ENCODE measurements around the gene SELE. TPM values are rescaled to one million over a fixed set of nuclear protein-coding genes. Genes with fewer than 3 reads are reported as not detected.

SELE gene
- total RNA-seq, 6 experiments from 2014 or later = not detected

DNA sequence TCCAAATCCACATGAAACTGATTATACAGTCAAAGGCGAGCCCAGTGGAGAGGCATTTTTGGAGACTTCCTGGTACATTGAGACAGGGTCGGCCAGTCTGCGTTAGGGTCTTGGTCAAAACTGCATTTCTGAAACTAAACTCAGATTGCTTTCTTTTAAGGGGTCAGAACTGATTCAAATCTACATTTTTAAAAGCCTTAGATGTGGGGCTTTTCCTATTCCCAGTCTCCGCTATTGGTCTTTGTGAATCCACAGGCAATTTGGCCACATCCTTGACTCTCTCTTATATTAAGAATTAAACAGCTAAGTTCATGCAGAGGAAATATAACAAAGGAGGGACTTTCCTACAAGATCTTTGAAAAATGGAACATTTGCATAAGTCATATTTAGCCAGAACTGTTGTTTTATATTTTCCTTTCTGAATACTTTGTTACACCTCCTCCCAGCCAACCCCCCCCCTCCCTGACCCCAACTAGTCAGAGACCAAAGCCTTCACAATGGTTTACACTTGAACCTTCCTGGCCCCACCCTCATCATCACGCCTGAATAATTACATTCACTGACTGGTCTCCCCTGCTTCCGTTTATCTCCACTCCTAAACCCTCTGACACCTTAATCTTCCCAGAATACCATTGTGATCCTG, 53.4 kb downstream of the SELE start:
- no peak for DNase-seq
- TF ChIP-seq, protein P1, sequence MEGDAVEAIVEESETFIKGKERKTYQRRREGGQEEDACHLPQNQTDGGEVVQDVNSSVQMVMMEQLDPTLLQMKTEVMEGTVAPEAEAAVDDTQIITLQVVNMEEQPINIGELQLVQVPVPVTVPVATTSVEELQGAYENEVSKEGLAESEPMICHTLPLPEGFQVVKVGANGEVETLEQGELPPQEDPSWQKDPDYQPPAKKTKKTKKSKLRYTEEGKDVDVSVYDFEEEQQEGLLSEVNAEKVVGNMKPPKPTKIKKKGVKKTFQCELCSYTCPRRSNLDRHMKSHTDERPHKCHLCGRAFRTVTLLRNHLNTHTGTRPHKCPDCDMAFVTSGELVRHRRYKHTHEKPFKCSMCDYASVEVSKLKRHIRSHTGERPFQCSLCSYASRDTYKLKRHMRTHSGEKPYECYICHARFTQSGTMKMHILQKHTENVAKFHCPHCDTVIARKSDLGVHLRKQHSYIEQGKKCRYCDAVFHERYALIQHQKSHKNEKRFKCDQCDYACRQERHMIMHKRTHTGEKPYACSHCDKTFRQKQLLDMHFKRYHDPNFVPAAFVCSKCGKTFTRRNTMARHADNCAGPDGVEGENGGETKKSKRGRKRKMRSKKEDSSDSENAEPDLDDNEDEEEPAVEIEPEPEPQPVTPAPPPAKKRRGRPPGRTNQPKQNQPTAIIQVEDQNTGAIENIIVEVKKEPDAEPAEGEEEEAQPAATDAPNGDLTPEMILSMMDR (IDR thresholded peaks at IDR 0.05) = no peak
- no peaks in the 10 kb centered on the region for H3K4me1 Mint-ChIP-seq (ENCODE audit: low read depth)
- H3K27ac Mint-ChIP-seq = no peak overlapping the region
- H3K27me3 Mint-ChIP-seq (ENCODE audit: insufficient read depth) = peaks cover 11% of the 10 kb centered on the region
- H3K4me3 Mint-ChIP-seq = no peak overlapping the region
- H3K36me3 Mint-ChIP-seq (ENCODE audit: low read depth) = no peaks in the 10 kb centered on the region
- H3K9me3 Mint-ChIP-seq = no peaks in the 10 kb centered on the region

DNA sequence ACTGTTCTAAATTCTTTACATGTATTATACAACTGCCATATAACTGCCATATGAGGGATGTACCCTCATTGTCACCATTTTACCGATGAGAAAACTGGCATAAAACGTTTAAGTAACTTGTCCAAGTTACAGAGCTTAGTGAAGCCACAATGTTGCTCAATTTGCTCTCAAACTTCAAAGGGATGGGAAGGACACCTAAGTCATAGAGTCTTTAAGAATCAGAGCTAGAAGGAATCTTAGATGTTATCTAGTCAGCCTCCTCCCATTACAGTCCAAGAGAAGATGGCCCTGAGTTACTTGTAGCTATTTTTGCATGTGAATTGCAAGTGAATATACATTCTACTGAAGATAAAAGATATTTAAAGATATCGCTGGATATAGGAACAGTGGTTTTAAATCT, 54.2 kb downstream of the SELE start:
- Mint-ChIP-seq H3K9me3 (no peaks in the 10 kb centered on the region), H3K27me3 (ENCODE audit: insufficient read depth) (peaks cover 11% of the 10 kb centered on the region), H3K27ac (no peak overlapping the region), H3K4me3 (no peak overlapping the region), H3K4me1 (ENCODE audit: low read depth) (no peaks in the 10 kb centered on the region), H3K36me3 (ENCODE audit: low read depth) (no peaks in the 10 kb centered on the region)
- no peak for DNase-seq
- TF ChIP-seq, protein P1 (IDR thresholded peaks at IDR 0.05) = no peak

DNA sequence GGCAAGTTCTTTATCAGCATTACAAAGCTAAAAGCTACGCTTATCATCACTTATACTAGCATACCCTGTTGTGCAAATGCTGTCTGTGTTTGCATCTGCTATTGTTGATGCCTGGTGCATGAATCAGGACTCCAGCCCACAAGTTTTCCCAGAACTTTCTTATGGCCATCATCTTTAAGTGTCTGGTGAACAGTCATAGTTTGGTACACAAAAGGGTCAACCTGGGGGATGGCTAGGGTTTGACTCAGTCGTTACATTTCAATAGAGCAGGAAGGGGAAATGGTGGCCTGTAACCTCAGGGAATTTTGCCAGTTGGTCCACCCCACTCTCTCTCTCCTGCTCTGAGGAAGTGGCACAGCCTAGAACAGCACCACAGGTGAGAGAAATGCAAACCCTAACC, 57.9 kb downstream of the SELE start:
- Mint-ChIP-seq H3K9me3 (no peaks in the 10 kb centered on the region), H3K36me3 (ENCODE audit: low read depth) (no peaks in the 10 kb centered on the region), H3K4me3 (no peak overlapping the region), H3K27me3 (ENCODE audit: insufficient read depth) (peaks cover 3% of the 10 kb centered on the region), H3K4me1 (ENCODE audit: low read depth) (no peaks in the 10 kb centered on the region), H3K27ac (no peak overlapping the region)
- TF ChIP-seq, protein P1 (IDR thresholded peaks at IDR 0.05) = no peak
- DNase-seq = peak; percentile 5

Other genes starting within 250 kb of the SELE start
- gene SLC19A2, start 248.1 kb downstream of the SELE start, total RNA-seq (2021; fragmentation: NEBNext Ultra II Directional; extraction: Animal tissue kit (Norgen Biotek cat#: 25700)) = 1 to 10 TPM; 2.3 to 3.2 (median 2.8) TPM
- gene F5, start 147.6 kb downstream of the SELE start, total RNA-seq (2021; fragmentation: NEBNext Ultra II Directional; extraction: Animal tissue kit (Norgen Biotek cat#: 25700)) = not detected
- gene SELP, start 104.0 kb downstream of the SELE start, total RNA-seq (2021; fragmentation: NEBNext Ultra II Directional; extraction: Animal tissue kit (Norgen Biotek cat#: 25700)) = not detected
- under 1 TPM in 4 of 6 experiments, not detected in 2; 0.10 to 0.28 (median 0.12) TPM for gene SELL, start 22.5 kb downstream of the SELE start, total RNA-seq (2021; fragmentation: NEBNext Ultra II Directional; extraction: Animal tissue kit (Norgen Biotek cat#: 25700))
- 1 to 10 TPM; 4.1 to 6.3 (median 4.9) TPM for gene METTL18, start 60.8 kb upstream of the SELE start, total RNA-seq (2021; fragmentation: NEBNext Ultra II Directional; extraction: Animal tissue kit (Norgen Biotek cat#: 25700))
- gene SCYL3, start 159.8 kb upstream of the SELE start, total RNA-seq (2021; fragmentation: NEBNext Ultra II Directional; extraction: Animal tissue kit (Norgen Biotek cat#: 25700)) = 1 to 10 TPM; 4.4 to 5.2 (median 4.7) TPM

All from HFFc6 (cell line).